GM12873 (cell line): ENCODE results near the gene ACTR5.

ENCODE experiments used
- CTCF ChIP-seq: IDR thresholded peaks from 2 replicates; pipeline ENCODE4 v1.5.1; 2012; ENCODE audit warnings: low read depth, mild to moderate bottlenecking, moderate library complexity, low read length, control low read depth; ENCODE audit not compliant: insufficient read depth; ENCODE audit errors: missing control alignments

ACTR5 gene

GRCh38 chr20:38770546-38770945 lies 22.3 kb downstream of the ACTR5 start:
- TF ChIP-seq CTCF = no peak

GRCh38 chr20:38770970-38771369 lies 22.7 kb downstream of the ACTR5 start:
- no peak for TF ChIP-seq CTCF

GRCh38 chr20:38771621-38772020 lies 23.4 kb downstream of the ACTR5 start:
- TF ChIP-seq CTCF = no peak

- TF ChIP-seq CTCF = no peak
These were observed 25.9 kb downstream of the ACTR5 start for GRCh38 chr20:38774167-38774566.

GRCh38 chr20:38776363-38776762 lies 28.1 kb downstream of the ACTR5 start:
- TF ChIP-seq CTCF = no peak

GRCh38 chr20:38779247-38780097 lies 31.2 kb downstream of the ACTR5 start:
- TF ChIP-seq CTCF = no peak

GRCh38 chr20:38782275-38782674 lies 34.0 kb downstream of the ACTR5 start:
- TF ChIP-seq CTCF = no peak
